ENCODE data around the gene FAM163B.

Gene FAM163B

GRCh38 chr9:133547116-133547515, 62.1 kb downstream of the FAM163B start:
- DNase-seq (ENCODE audit: low read depth in 3 of 3): no peak

- DNase-seq (ENCODE audit: low read depth in 3 of 3): no peak
Observed at GRCh38 chr9:133546287-133546680, 62.9 kb downstream of the FAM163B start.

GRCh38 chr9:133545494-133546286, 63.5 kb downstream of the FAM163B start:
- DNase-seq (ENCODE audit: low read depth in 3 of 3): no peak

GRCh38 chr9:133543772-133544467, 65.3 kb downstream of the FAM163B start:
- no peak for DNase-seq (ENCODE audit: low read depth in 3 of 3)

GRCh38 chr9:133542002-133542401, 67.2 kb downstream of the FAM163B start:
- DNase-seq (ENCODE audit: low read depth in 3 of 3): no peak

GRCh38 chr9:133540698-133541025, 68.5 kb downstream of the FAM163B start:
- no peak for DNase-seq (ENCODE audit: low read depth in 3 of 3)

GRCh38 chr9:133539991-133540697, 69.0 kb downstream of the FAM163B start:
- no peak for DNase-seq (ENCODE audit: low read depth in 3 of 3)

- DNase-seq (ENCODE audit: low read depth in 3 of 3): no peak
Observed at GRCh38 chr9:133538851-133539833, 70.0 kb downstream of the FAM163B start.

- no peak for DNase-seq (ENCODE audit: low read depth in 3 of 3)
Observed at GRCh38 chr9:133538176-133538575, 71.0 kb downstream of the FAM163B start.

GRCh38 chr9:133537257-133537656, 71.9 kb downstream of the FAM163B start:
- no peak for DNase-seq (ENCODE audit: low read depth in 3 of 3)

- DNase-seq (ENCODE audit: low read depth in 3 of 3): no peak
Observed at GRCh38 chr9:133536536-133536935, 72.7 kb downstream of the FAM163B start.

- DNase-seq (ENCODE audit: low read depth in 3 of 3): no peak
Observed at GRCh38 chr9:133536080-133536479, 73.1 kb downstream of the FAM163B start.

- DNase-seq (ENCODE audit: low read depth in 3 of 3): no peak
Observed at GRCh38 chr9:133535306-133535877, 73.8 kb downstream of the FAM163B start.

GRCh38 chr9:133534346-133535291, 74.6 kb downstream of the FAM163B start, which contains the start of gene ADAMTSL2:
ADAMTSL2 (plus strand) TSS chr9:133534704; CDS start chr9:133536713, 2,009 bp downstream.
- peak; percentile 29 to 62 (median 59) for DNase-seq (ENCODE audit: low read depth in 3 of 3)

GRCh38 chr9:133533857-133534256, 75.3 kb downstream of the FAM163B start:
- no peak for DNase-seq (ENCODE audit: low read depth in 3 of 3)

- peak; percentile 51 to 56 (median 56) for DNase-seq (ENCODE audit: low read depth in 3 of 3)
Observed at GRCh38 chr9:133532937-133533668, 76.1 kb downstream of the FAM163B start.

- DNase-seq (ENCODE audit: low read depth in 3 of 3): no peak
Observed at GRCh38 chr9:133531293-133531692, 77.9 kb downstream of the FAM163B start.

GRCh38 chr9:133529874-133530273, 79.3 kb downstream of the FAM163B start:
- DNase-seq (ENCODE audit: low read depth in 3 of 3): no peak

GRCh38 chr9:133529457-133529856, 79.7 kb downstream of the FAM163B start:
- DNase-seq (ENCODE audit: low read depth in 3 of 3): no peak
